Pulmonary artery endothelial cell (primary cell): ENCODE data around the gene FCGR3B. TPM values are rescaled to one million over a fixed set of nuclear protein-coding genes. Genes with fewer than 3 reads are reported as not detected.
"Not testable (repeated sequence)": the region's sequence is repeated elsewhere in the genome, so short reads cannot be mapped to it uniquely, and the experiment has no call there.

Experiments
- DNase-seq: peaks from one replicate; pipeline ENCODE4 v3.0.0-alpha.2; 2011; ENCODE audit warnings: low read depth, low spot score
- total RNA-seq: library from RNA; depleted of rRNA; stranded (reverse); fragments of >200 nt; gene quantifications from 2 replicates; pipeline ENCODE4 v1.2.3, GENCODE V29; 2014

Gene FCGR3B
- not detected in 2 replicates for total RNA-seq

GRCh38 chr1:161631076-161631475 lies at the start of gene FCGR3B:
FCGR3B (minus strand) TSS chr1:161631176; CDS start chr1:161631094, 82 bp downstream.
- DNase-seq, result no peak

GRCh38 chr1:161678500-161678899 lies 47.5 kb upstream of the FCGR3B start:
- no peak for DNase-seq

GRCh38 chr1:161676958-161677689 lies 46.1 kb upstream of the FCGR3B start:
- no peak for DNase-seq

GRCh38 chr1:161676441-161676840 lies 45.5 kb upstream of the FCGR3B start:
- DNase-seq, result no peak

- DNase-seq, result not testable (repeated sequence)
These were observed 43.9 kb upstream of the FCGR3B start for GRCh38 chr1:161674908-161675307.

- DNase-seq, result not testable (repeated sequence)
These were observed 43.5 kb upstream of the FCGR3B start for GRCh38 chr1:161674447-161674846.

- DNase-seq, result not testable (repeated sequence)
These were observed 42.5 kb upstream of the FCGR3B start for GRCh38 chr1:161673437-161673836.

GRCh38 chr1:161671045-161672020 lies 40.4 kb upstream of the FCGR3B start:
- not testable (repeated sequence) for DNase-seq

GRCh38 chr1:161664689-161665088 lies 33.7 kb upstream of the FCGR3B start:
- not testable (repeated sequence) for DNase-seq

- DNase-seq, result not testable (repeated sequence)
These were observed 32.6 kb upstream of the FCGR3B start for GRCh38 chr1:161663569-161663968.

GRCh38 chr1:161662684-161663339 lies 31.8 kb upstream of the FCGR3B start, which contains the start of gene FCGR2B:
FCGR2B (plus strand) TSS chr1:161663143; CDS start chr1:161663242, 99 bp downstream.
- DNase-seq, result not testable (repeated sequence)

GRCh38 chr1:161661660-161662311 lies 30.8 kb upstream of the FCGR3B start:
- not testable (repeated sequence) for DNase-seq

- not testable (repeated sequence) for DNase-seq
These were observed 27.5 kb upstream of the FCGR3B start for GRCh38 chr1:161658524-161658923.

GRCh38 chr1:161653971-161654370 lies 23.0 kb upstream of the FCGR3B start:
- DNase-seq, result not testable (repeated sequence)

GRCh38 chr1:161653541-161653940 lies 22.6 kb upstream of the FCGR3B start:
- DNase-seq, result not testable (repeated sequence)

- not testable (repeated sequence) for DNase-seq
These were observed 16.8 kb upstream of the FCGR3B start for GRCh38 chr1:161647507-161648360.

- DNase-seq, result not testable (repeated sequence)
These were observed 13.9 kb upstream of the FCGR3B start for GRCh38 chr1:161644855-161645254.

GRCh38 chr1:161643481-161644208 lies 12.7 kb upstream of the FCGR3B start:
- DNase-seq, result not testable (repeated sequence)

- DNase-seq, result not testable (repeated sequence)
These were observed 11.7 kb upstream of the FCGR3B start for GRCh38 chr1:161642697-161643096.
